ENCODE measurements around the gene PKLR.

Gene PKLR

GRCh38 chr1:155318082-155318481, 16.8 kb upstream of the PKLR start:
- H3K9me3 ChIP-seq (ENCODE audit: control insufficient read depth, low read length): no peaks in the 10 kb centered on the region
- WGBS, 2 experiments (ENCODE audit: insufficient coverage in 2 of 2): 97 to 100% methylated on average over 7 to 9 of the region's 9 CpGs
- no peak overlapping the region for H3K4me3 ChIP-seq (ENCODE audit: extremely low read depth, insufficient read depth, low read length, poor library complexity, severe bottlenecking)
- H3K27ac ChIP-seq (ENCODE audit: low read depth, low read length, severe bottlenecking): no peak overlapping the region
- peaks cover 31% of the 10 kb centered on the region for H3K4me1 ChIP-seq (ENCODE audit: control insufficient read depth, insufficient read depth, low read length, poor library complexity, severe bottlenecking)
- H3K36me3 ChIP-seq (ENCODE audit: control insufficient read depth, insufficient read depth, low read length): peaks cover 72% of the 10 kb centered on the region

GRCh38 chr1:155316922-155317321, 15.7 kb upstream of the PKLR start:
- H3K9me3 ChIP-seq (ENCODE audit: control insufficient read depth, low read length): no peaks in the 10 kb centered on the region
- WGBS, 2 experiments (ENCODE audit: insufficient coverage in 2 of 2): 88 to 96% methylated on average over 2 to 3 of the region's 3 CpGs
- H3K4me3 ChIP-seq (ENCODE audit: extremely low read depth, insufficient read depth, low read length, poor library complexity, severe bottlenecking): no peak overlapping the region
- peaks cover 31% of the 10 kb centered on the region for H3K4me1 ChIP-seq (ENCODE audit: control insufficient read depth, insufficient read depth, low read length, poor library complexity, severe bottlenecking)
- H3K36me3 ChIP-seq (ENCODE audit: control insufficient read depth, insufficient read depth, low read length): peaks cover 83% of the 10 kb centered on the region
- no peak overlapping the region for H3K27ac ChIP-seq (ENCODE audit: low read depth, low read length, severe bottlenecking)

GRCh38 chr1:155313261-155313660, 12.0 kb upstream of the PKLR start:
- H3K9me3 ChIP-seq (ENCODE audit: control insufficient read depth, low read length): no peaks in the 10 kb centered on the region
- no peak overlapping the region for H3K27ac ChIP-seq (ENCODE audit: low read depth, low read length, severe bottlenecking)
- 95 to 97% methylated on average over 7 to 8 of the region's 8 CpGs for WGBS, 2 experiments (ENCODE audit: insufficient coverage in 2 of 2)
- peaks cover 83% of the 10 kb centered on the region for H3K36me3 ChIP-seq (ENCODE audit: control insufficient read depth, insufficient read depth, low read length)
- peaks cover 15% of the 10 kb centered on the region for H3K4me1 ChIP-seq (ENCODE audit: control insufficient read depth, insufficient read depth, low read length, poor library complexity, severe bottlenecking)
- H3K4me3 ChIP-seq (ENCODE audit: extremely low read depth, insufficient read depth, low read length, poor library complexity, severe bottlenecking): no peak overlapping the region

GRCh38 chr1:155309423-155310021, 8.3 kb upstream of the PKLR start:
- H3K4me3 ChIP-seq (ENCODE audit: extremely low read depth, insufficient read depth, low read length, poor library complexity, severe bottlenecking): peak overlapping the region; percentile 96
- peaks cover 50% of the 10 kb centered on the region for H3K36me3 ChIP-seq (ENCODE audit: control insufficient read depth, insufficient read depth, low read length)
- H3K9me3 ChIP-seq (ENCODE audit: control insufficient read depth, low read length): no peaks in the 10 kb centered on the region
- peak overlapping the region; percentile 92 for H3K27ac ChIP-seq (ENCODE audit: low read depth, low read length, severe bottlenecking)
- 49 to 58% methylated on average over 4 to 5 of the region's 11 CpGs for whole genome bisulfite sequencing, 2 experiments (ENCODE audit: insufficient coverage in 2 of 2)
- H3K4me1 ChIP-seq (ENCODE audit: control insufficient read depth, insufficient read depth, low read length, poor library complexity, severe bottlenecking): peaks cover 31% of the 10 kb centered on the region

- Histone ChIP-seq H3K27ac (ENCODE audit: low read depth, low read length, severe bottlenecking) (peak within 1 kb of the TSS; percentile 92), H3K4me1 (ENCODE audit: control insufficient read depth, insufficient read depth, low read length, poor library complexity, severe bottlenecking) (peaks cover 31% of the 10 kb centered on the region), H3K36me3 (ENCODE audit: control insufficient read depth, insufficient read depth, low read length) (peaks cover 43% of the 10 kb centered on the region), H3K9me3 (ENCODE audit: control insufficient read depth, low read length) (no peaks in the 10 kb centered on the region), H3K4me3 (ENCODE audit: extremely low read depth, insufficient read depth, low read length, poor library complexity, severe bottlenecking) (peak within 1 kb of the TSS; percentile 96)
- 0% methylated on average over 41 to 49 of the region's 51 CpGs for WGBS, 2 experiments (ENCODE audit: insufficient coverage in 2 of 2)
These were observed 7.5 kb upstream of the PKLR start, which contains the start of gene FDPS for GRCh38 chr1:155308493-155309422. FDPS (plus strand) TSS chr1:155308866; CDS start chr1:155309790, 924 bp downstream.

GRCh38 chr1:155307247-155307740, 6.1 kb upstream of the PKLR start:
- 74 to 100% methylated on average over 3 to 4 of the region's 6 CpGs for WGBS, 2 experiments (ENCODE audit: insufficient coverage in 2 of 2)
- peaks cover 29% of the 10 kb centered on the region for H3K36me3 ChIP-seq (ENCODE audit: control insufficient read depth, insufficient read depth, low read length)
- H3K4me3 ChIP-seq (ENCODE audit: extremely low read depth, insufficient read depth, low read length, poor library complexity, severe bottlenecking): no peak overlapping the region
- no peaks in the 10 kb centered on the region for H3K9me3 ChIP-seq (ENCODE audit: control insufficient read depth, low read length)
- H3K27ac ChIP-seq (ENCODE audit: low read depth, low read length, severe bottlenecking): peak overlapping the region; percentile 92
- H3K4me1 ChIP-seq (ENCODE audit: control insufficient read depth, insufficient read depth, low read length, poor library complexity, severe bottlenecking): peaks cover 26% of the 10 kb centered on the region

GRCh38 chr1:155305881-155306391, 4.7 kb upstream of the PKLR start:
- 85 to 98% methylated on average over 4 to 6 of the region's 7 CpGs for WGBS, 2 experiments (ENCODE audit: insufficient coverage in 2 of 2)
- peaks cover 15% of the 10 kb centered on the region for H3K36me3 ChIP-seq (ENCODE audit: control insufficient read depth, insufficient read depth, low read length)
- peak overlapping the region; percentile 77 for H3K27ac ChIP-seq (ENCODE audit: low read depth, low read length, severe bottlenecking)
- no peaks in the 10 kb centered on the region for H3K9me3 ChIP-seq (ENCODE audit: control insufficient read depth, low read length)
- H3K4me1 ChIP-seq (ENCODE audit: control insufficient read depth, insufficient read depth, low read length, poor library complexity, severe bottlenecking): peaks cover 25% of the 10 kb centered on the region
- H3K4me3 ChIP-seq (ENCODE audit: extremely low read depth, insufficient read depth, low read length, poor library complexity, severe bottlenecking): no peak overlapping the region

- WGBS, 2 experiments (ENCODE audit: insufficient coverage in 2 of 2): 91 to 97% methylated on average over 9 of the region's 11 CpGs
- no peak overlapping the region for H3K27ac ChIP-seq (ENCODE audit: low read depth, low read length, severe bottlenecking)
- peaks cover 2% of the 10 kb centered on the region for H3K36me3 ChIP-seq (ENCODE audit: control insufficient read depth, insufficient read depth, low read length)
These were observed 3.4 kb upstream of the PKLR start for GRCh38 chr1:155304558-155305063.

GRCh38 chr1:155300553-155301329, 497 bp downstream of the PKLR start:
- Histone ChIP-seq H3K4me1 (ENCODE audit: control insufficient read depth, insufficient read depth, low read length, poor library complexity, severe bottlenecking) (peaks cover 7% of the 10 kb centered on the region), H3K36me3 (ENCODE audit: control insufficient read depth, insufficient read depth, low read length) (no peaks in the 10 kb centered on the region), H3K4me3 (ENCODE audit: extremely low read depth, insufficient read depth, low read length, poor library complexity, severe bottlenecking) (no peak overlapping the region), H3K9me3 (ENCODE audit: control insufficient read depth, low read length) (no peaks in the 10 kb centered on the region), H3K27ac (ENCODE audit: low read depth, low read length, severe bottlenecking) (no peak overlapping the region)
- 96 to 97% methylated on average over 6 to 8 of the region's 9 CpGs for WGBS, 2 experiments (ENCODE audit: insufficient coverage in 2 of 2)

More at GRCh38 chr1:155304558-155305063, 3.4 kb upstream of the PKLR start:
- H3K4me3 ChIP-seq (ENCODE audit: extremely low read depth, insufficient read depth, low read length, poor library complexity, severe bottlenecking): no peak overlapping the region
- H3K4me1 ChIP-seq (ENCODE audit: control insufficient read depth, insufficient read depth, low read length, poor library complexity, severe bottlenecking): peaks cover 20% of the 10 kb centered on the region
- H3K9me3 ChIP-seq (ENCODE audit: control insufficient read depth, low read length): no peaks in the 10 kb centered on the region

GRCh38 chr1:155300024-155300423, 1.2 kb downstream of the PKLR start:
- Histone ChIP-seq H3K4me1 (ENCODE audit: control insufficient read depth, insufficient read depth, low read length, poor library complexity, severe bottlenecking) (peaks cover 3% of the 10 kb centered on the region), H3K4me3 (ENCODE audit: extremely low read depth, insufficient read depth, low read length, poor library complexity, severe bottlenecking) (no peak overlapping the region), H3K36me3 (ENCODE audit: control insufficient read depth, insufficient read depth, low read length) (no peaks in the 10 kb centered on the region), H3K9me3 (ENCODE audit: control insufficient read depth, low read length) (no peaks in the 10 kb centered on the region), H3K27ac (ENCODE audit: low read depth, low read length, severe bottlenecking) (no peak overlapping the region)
- 98 to 100% methylated on average over 4 of the region's 8 CpGs for WGBS, 2 experiments (ENCODE audit: insufficient coverage in 2 of 2)

Measured in mesodermal cell (in vitro differentiated cells).